ENCODE results near the gene PLEKHB1. TPM values are rescaled to one million over a fixed set of nuclear protein-coding genes. Genes with fewer than 3 reads are reported as not detected.

The PLEKHB1 gene
- total RNA-seq, 1 experiment from 2014 or later: 37.1 TPM

- no peak overlapping the region for H3K27ac Mint-ChIP-seq
- H3K9me3 ChIP-seq (ENCODE audit: control insufficient read depth, low read depth, low read length): no peaks in the 10 kb centered on the region
- H4K8ac ChIP-seq (replicated peaks; ENCODE audit: insufficient read length, low read depth, low read length): no peak overlapping the region
- no peak overlapping the region for H3K56ac ChIP-seq (ENCODE audit: insufficient read length, low read depth, low read length)
- no peak overlapping the region for H2BK15ac ChIP-seq (ENCODE audit: low read depth, low read length)
- no peak for DNase-seq
- no peak overlapping the region for H2BK20ac ChIP-seq (ENCODE audit: low read depth, low read length, poor library complexity, severe bottlenecking)
- no peak overlapping the region for H3K18ac ChIP-seq (ENCODE audit: insufficient read length, low read depth, low read length)
- no peak overlapping the region for H3K4me3 Mint-ChIP-seq
- no peak overlapping the region for H3K9ac ChIP-seq (ENCODE audit: extremely low read depth, insufficient read length, low read length)
- peaks cover 3 to 8% of the 10 kb centered on the region in 2 experiments for H3K9me3 Mint-ChIP-seq
- WGBS (ENCODE audit: extremely low coverage, insufficient read length, low lambda C conversion rate): no CpG with 5 or more reads among the region's 5 CpGs
- TF ChIP-seq CTCF (conservative IDR thresholded peaks at IDR 0.05): no peak
- H3K36me3 Mint-ChIP-seq (ENCODE audit: insufficient read depth in 1 of 3, low read depth in 3 of 3): peaks cover 0 to 18% (median 2%) of the 10 kb centered on the region in 3 experiments; a peak in 3 of 7 replicates
- no peak overlapping the region for H2BK12ac ChIP-seq (ENCODE audit: insufficient read length, low read depth, low read length)
- H3K4ac ChIP-seq (ENCODE audit: low read depth, low read length): no peak overlapping the region
- H3K23me2 ChIP-seq (ENCODE audit: insufficient read length, low read depth, low read length, poor library complexity, severe bottlenecking): no peaks in the 10 kb centered on the region
- no peak overlapping the region for H3K4me2 ChIP-seq (ENCODE audit: insufficient read depth, insufficient read length, low read length)
- no peaks in the 10 kb centered on the region for H3K4me1 ChIP-seq (ENCODE audit: insufficient read depth, low read length)
- no peaks in the 10 kb centered on the region for H3K79me1 ChIP-seq (ENCODE audit: insufficient read depth, low read depth, low read length, poor library complexity, severe bottlenecking)
- H3K27me3 Mint-ChIP-seq (ENCODE audit: low read depth): peaks cover 17% of the 10 kb centered on the region
- no peak overlapping the region for H3T11ph ChIP-seq (ENCODE audit: low read length)
- H2BK120ac ChIP-seq (ENCODE audit: low read depth, low read length, poor library complexity, severe bottlenecking): no peak overlapping the region
- no peak overlapping the region for H3K14ac ChIP-seq (ENCODE audit: insufficient read depth, low read length)
- no peak overlapping the region for H4K91ac ChIP-seq (ENCODE audit: insufficient read length, low read depth, low read length)
- H4K20me1 ChIP-seq (ENCODE audit: control insufficient read depth, insufficient read depth, insufficient read length): no peaks in the 10 kb centered on the region
- no peak overlapping the region for H3K27ac ChIP-seq (ENCODE audit: insufficient read length, low read depth, low read length)
- H3K23ac ChIP-seq (ENCODE audit: insufficient read length, low read depth, low read length): no peak overlapping the region
- H3K79me2 ChIP-seq (ENCODE audit: insufficient read depth, low read length): no peaks in the 10 kb centered on the region
- peaks cover under 1% of the 10 kb centered on the region; the same call in 1 of the 2 replicates for H3K27me3 ChIP-seq (ENCODE audit: insufficient read depth, low read length)
- no peak overlapping the region for H4K5ac ChIP-seq (ENCODE audit: insufficient read length, low read depth, low read length)
- H2BK5ac ChIP-seq (ENCODE audit: insufficient read length, low read length): no peak overlapping the region
- H3K4me1 Mint-ChIP-seq: peaks cover 13 to 17% of the 10 kb centered on the region in 2 experiments
- H2AK5ac ChIP-seq (ENCODE audit: insufficient read length, low read length): no peak overlapping the region
- no peak overlapping the region for H2AFZ ChIP-seq (ENCODE audit: low read length)
These were observed 10.7 kb upstream of the PLEKHB1 start for GRCh38 chr11:73635721-73636120.

Data from H9 (cell line).